ENCODE measurements around the gene DCTN1. TPM values are rescaled to one million over a fixed set of nuclear protein-coding genes. Genes with fewer than 3 reads are reported as not detected.

The DCTN1 gene
- total and polyA plus RNA-seq, 9 donors = 56.6 to 129 (median 108) TPM

- Histone ChIP-seq H3K27ac (ENCODE audit: low read length) (no peak overlapping the region), H3K4me1 (ENCODE audit: control insufficient read depth, insufficient read depth, low read length) (no peaks in the 10 kb centered on the region), H3K4me3 (ENCODE audit: low read length) (no peak overlapping the region), H3K27me3 (ENCODE audit: control insufficient read depth, insufficient read depth, low read length) (no peaks in the 10 kb centered on the region), H3K36me3 (ENCODE audit: control insufficient read depth, insufficient read depth, low read length) (peaks cover 5% of the 10 kb centered on the region), H3K9me3 (replicated peaks; ENCODE audit: control insufficient read depth, low read depth, low read length) (no peaks in the 10 kb centered on the region)
- 41% methylated on average over 4 of the region's 6 CpGs for WGBS (ENCODE audit: insufficient coverage)
- no peak for DNase-seq
Measured at GRCh38 chr2:74316627-74317295, 63.4 kb downstream of the DCTN1 start.

DNA sequence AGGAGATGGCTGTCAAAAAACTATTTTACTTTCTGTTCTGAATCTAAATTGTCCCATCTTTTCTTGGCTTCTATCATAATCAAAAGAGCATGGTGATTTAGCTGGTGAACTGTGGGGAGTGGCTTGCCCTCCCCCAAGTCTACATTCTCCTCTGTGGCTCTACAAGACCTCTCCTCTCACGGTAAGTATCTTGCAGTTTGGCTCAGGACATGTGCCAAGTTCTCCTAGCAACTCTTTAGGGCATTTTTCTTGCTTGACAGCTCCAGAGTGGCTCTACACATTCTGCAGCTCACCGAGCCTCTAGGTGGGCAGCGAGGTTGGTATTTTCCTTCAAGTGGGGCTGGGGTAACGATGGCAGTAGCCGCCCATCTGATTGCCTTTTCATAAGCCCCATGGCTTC lies 66.0 kb downstream of the DCTN1 start:
- peaks cover 5% of the 10 kb centered on the region for H3K36me3 ChIP-seq (ENCODE audit: control insufficient read depth, insufficient read depth, low read length)
- WGBS (ENCODE audit: insufficient coverage) = no CpG with 5 or more reads among the region's 5 CpGs
- DNase-seq = no peak
- no peaks in the 10 kb centered on the region for H3K4me1 ChIP-seq (ENCODE audit: control insufficient read depth, insufficient read depth, low read length)
- H3K4me3 ChIP-seq (ENCODE audit: low read length) = no peak overlapping the region
- no peaks in the 10 kb centered on the region for H3K9me3 ChIP-seq (replicated peaks; ENCODE audit: control insufficient read depth, low read depth, low read length)
- H3K27ac ChIP-seq (ENCODE audit: low read length) = no peak overlapping the region
- no peaks in the 10 kb centered on the region for H3K27me3 ChIP-seq (ENCODE audit: control insufficient read depth, insufficient read depth, low read length)

DNA sequence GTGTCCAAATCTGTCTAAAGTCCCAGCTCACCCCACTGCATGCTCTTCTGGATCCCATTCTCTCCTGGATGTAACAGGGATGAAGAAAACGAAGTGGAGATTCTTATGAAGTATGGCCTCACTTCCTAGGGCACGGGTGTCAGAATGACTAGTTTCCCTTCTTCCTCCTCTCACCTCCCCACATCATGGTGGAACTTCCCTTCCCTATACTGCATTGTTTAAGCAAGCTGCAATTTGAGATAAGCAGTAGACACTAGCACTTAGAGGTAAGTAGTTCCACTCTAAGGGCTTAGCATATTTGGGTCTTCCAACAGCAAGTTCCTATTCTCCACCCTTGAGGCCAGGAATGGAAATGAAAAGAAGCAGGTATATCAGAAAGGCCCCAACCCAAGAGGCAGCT lies 66.6 kb downstream of the DCTN1 start:
- H3K9me3 ChIP-seq (replicated peaks; ENCODE audit: control insufficient read depth, low read depth, low read length) = no peaks in the 10 kb centered on the region
- H3K4me3 ChIP-seq (ENCODE audit: low read length) = no peak overlapping the region
- no peaks in the 10 kb centered on the region for H3K4me1 ChIP-seq (ENCODE audit: control insufficient read depth, insufficient read depth, low read length)
- WGBS (ENCODE audit: insufficient coverage) = no CpG with 5 or more reads among the region's 2 CpGs
- H3K27me3 ChIP-seq (ENCODE audit: control insufficient read depth, insufficient read depth, low read length) = no peaks in the 10 kb centered on the region
- H3K27ac ChIP-seq (ENCODE audit: low read length) = no peak overlapping the region
- no peak for DNase-seq
- peaks cover 5% of the 10 kb centered on the region for H3K36me3 ChIP-seq (ENCODE audit: control insufficient read depth, insufficient read depth, low read length)

GRCh38 chr2:74312913-74313312 lies 67.2 kb downstream of the DCTN1 start:
- Histone ChIP-seq H3K4me3 (ENCODE audit: low read length) (no peak overlapping the region), H3K36me3 (ENCODE audit: control insufficient read depth, insufficient read depth, low read length) (peaks cover 5% of the 10 kb centered on the region), H3K4me1 (ENCODE audit: control insufficient read depth, insufficient read depth, low read length) (no peaks in the 10 kb centered on the region), H3K27ac (ENCODE audit: low read length) (no peak overlapping the region), H3K27me3 (ENCODE audit: control insufficient read depth, insufficient read depth, low read length) (no peaks in the 10 kb centered on the region), H3K9me3 (replicated peaks; ENCODE audit: control insufficient read depth, low read depth, low read length) (no peaks in the 10 kb centered on the region)
- DNase-seq = no peak

Other genes with a start within 250 kb of the DCTN1 start
- 31.0 TPM for gene BOLA3, start 232.4 kb downstream of the DCTN1 start, total RNA-seq
- gene BOLA3, start 232.4 kb downstream of the DCTN1 start, polyA plus RNA-seq (ENCODE audit: insufficient read depth in 1 of 8, insufficient read length in 8 of 8, low replicate concordance in 1 of 8) = 10 to 100 TPM; 22.7 to 28.7 (median 25.3) TPM
- gene MOB1A, start 201.4 kb downstream of the DCTN1 start, total RNA-seq = 56.1 TPM
- 10 to 100 TPM; 40.4 to 59.7 (median 45.4) TPM for gene MOB1A, start 201.4 kb downstream of the DCTN1 start, polyA plus RNA-seq (ENCODE audit: insufficient read depth in 1 of 8, insufficient read length in 8 of 8, low replicate concordance in 1 of 8)
- 27.3 TPM for gene MTHFD2, start 181.7 kb downstream of the DCTN1 start, total RNA-seq
- 10 to 100 TPM; 25.6 to 42.6 (median 31.9) TPM for gene MTHFD2, start 181.7 kb downstream of the DCTN1 start, polyA plus RNA-seq (ENCODE audit: insufficient read depth in 1 of 8, insufficient read length in 8 of 8, low replicate concordance in 1 of 8)
- 2.2 TPM for gene SLC4A5, start 36.9 kb downstream of the DCTN1 start, total RNA-seq
- 1 to 10 TPM; 1.2 to 2.2 (median 1.6) TPM for gene SLC4A5, start 36.9 kb downstream of the DCTN1 start, polyA plus RNA-seq (ENCODE audit: insufficient read depth in 1 of 8, insufficient read length in 8 of 8, low replicate concordance in 1 of 8)
- gene C2orf81, start 41.3 kb upstream of the DCTN1 start, total RNA-seq = 1.4 TPM
- 1 to 10 TPM; 2.2 to 3.6 (median 2.7) TPM for gene C2orf81, start 41.3 kb upstream of the DCTN1 start, polyA plus RNA-seq (ENCODE audit: insufficient read depth in 1 of 8, insufficient read length in 8 of 8, low replicate concordance in 1 of 8)
- gene WDR54, start 41.4 kb upstream of the DCTN1 start, total RNA-seq = 7.5 TPM
- 10 to 100 TPM in 7 of 8 donors, 1 to 10 TPM in 1; 8.8 to 15.8 (median 12.0) TPM for gene WDR54, start 41.4 kb upstream of the DCTN1 start, polyA plus RNA-seq (ENCODE audit: insufficient read depth in 1 of 8, insufficient read length in 8 of 8, low replicate concordance in 1 of 8)
- 46.1 TPM for gene RTKN, start 61.6 kb upstream of the DCTN1 start, total RNA-seq
- 10 to 100 TPM; 35.4 to 58.5 (median 49.4) TPM for gene RTKN, start 61.6 kb upstream of the DCTN1 start, polyA plus RNA-seq (ENCODE audit: insufficient read depth in 1 of 8, insufficient read length in 8 of 8, low replicate concordance in 1 of 8)
- 21.1 TPM for gene INO80B, start 74.8 kb upstream of the DCTN1 start, total RNA-seq
- gene INO80B, start 74.8 kb upstream of the DCTN1 start, polyA plus RNA-seq (ENCODE audit: insufficient read depth in 1 of 8, insufficient read length in 8 of 8, low replicate concordance in 1 of 8) = 10 to 100 TPM; 15.9 to 26.5 (median 21.5) TPM
- gene WBP1, start 78.1 kb upstream of the DCTN1 start, total RNA-seq = 44.3 TPM
- gene WBP1, start 78.1 kb upstream of the DCTN1 start, polyA plus RNA-seq (ENCODE audit: insufficient read depth in 1 of 8, insufficient read length in 8 of 8, low replicate concordance in 1 of 8) = 10 to 100 TPM; 56.0 to 74.9 (median 66.8) TPM
- 32.0 TPM for gene MOGS, start 85.1 kb upstream of the DCTN1 start, total RNA-seq
- 10 to 100 TPM; 33.8 to 41.3 (median 36.8) TPM for gene MOGS, start 85.1 kb upstream of the DCTN1 start, polyA plus RNA-seq (ENCODE audit: insufficient read depth in 1 of 8, insufficient read length in 8 of 8, low replicate concordance in 1 of 8)
- 81.1 TPM for gene MRPL53, start 92.4 kb upstream of the DCTN1 start, total RNA-seq
- gene MRPL53, start 92.4 kb upstream of the DCTN1 start, polyA plus RNA-seq (ENCODE audit: insufficient read depth in 1 of 8, insufficient read length in 8 of 8, low replicate concordance in 1 of 8) = 10 to 100 TPM; 52.5 to 87.9 (median 78.8) TPM
- 12.3 TPM for gene CCDC142, start 102.7 kb upstream of the DCTN1 start, total RNA-seq
- 10 to 100 TPM in 1 of 8 donors, 1 to 10 TPM in 7; 7.0 to 10.2 (median 8.3) TPM for gene CCDC142, start 102.7 kb upstream of the DCTN1 start, polyA plus RNA-seq (ENCODE audit: insufficient read depth in 1 of 8, insufficient read length in 8 of 8, low replicate concordance in 1 of 8)
- 12.2 TPM for gene TTC31, start 102.8 kb upstream of the DCTN1 start, total RNA-seq
- 10 to 100 TPM; 17.5 to 25.7 (median 19.9) TPM for gene TTC31, start 102.8 kb upstream of the DCTN1 start, polyA plus RNA-seq (ENCODE audit: insufficient read depth in 1 of 8, insufficient read length in 8 of 8, low replicate concordance in 1 of 8)
- gene LBX2, start 119.3 kb upstream of the DCTN1 start, total RNA-seq = 0.66 TPM
- 1 to 10 TPM in 3 of 8 donors, under 1 TPM in 5; 0.33 to 3.0 (median 0.89) TPM for gene LBX2, start 119.3 kb upstream of the DCTN1 start, polyA plus RNA-seq (ENCODE audit: insufficient read depth in 1 of 8, insufficient read length in 8 of 8, low replicate concordance in 1 of 8)
- 11.4 TPM for gene PCGF1, start 127.4 kb upstream of the DCTN1 start, total RNA-seq
- gene PCGF1, start 127.4 kb upstream of the DCTN1 start, polyA plus RNA-seq (ENCODE audit: insufficient read depth in 1 of 8, insufficient read length in 8 of 8, low replicate concordance in 1 of 8) = 10 to 100 TPM; 11.6 to 16.3 (median 13.2) TPM
- gene TLX2, start 134.1 kb upstream of the DCTN1 start, total RNA-seq = not detected
- gene TLX2, start 134.1 kb upstream of the DCTN1 start, polyA plus RNA-seq (ENCODE audit: insufficient read depth in 1 of 8, insufficient read length in 8 of 8, low replicate concordance in 1 of 8) = under 1 TPM in 1 of 8 donors, not detected in 7; 0.14 TPM
- gene DQX1, start 145.9 kb upstream of the DCTN1 start, total RNA-seq = 0.04 TPM
- 1 to 10 TPM in 1 of 8 donors, under 1 TPM in 6, not detected in 1; 0.11 to 1.3 (median 0.21) TPM for gene DQX1, start 145.9 kb upstream of the DCTN1 start, polyA plus RNA-seq (ENCODE audit: insufficient read depth in 1 of 8, insufficient read length in 8 of 8, low replicate concordance in 1 of 8)
- gene AUP1, start 149.4 kb upstream of the DCTN1 start, total RNA-seq = 58.5 TPM
- gene AUP1, start 149.4 kb upstream of the DCTN1 start, polyA plus RNA-seq (ENCODE audit: insufficient read depth in 1 of 8, insufficient read length in 8 of 8, low replicate concordance in 1 of 8) = 10 to 100 TPM; 59.5 to 84.9 (median 66.6) TPM
- 33.0 TPM for gene HTRA2, start 149.6 kb upstream of the DCTN1 start, total RNA-seq
- 10 to 100 TPM; 26.1 to 32.6 (median 28.8) TPM for gene HTRA2, start 149.6 kb upstream of the DCTN1 start, polyA plus RNA-seq (ENCODE audit: insufficient read depth in 1 of 8, insufficient read length in 8 of 8, low replicate concordance in 1 of 8)
- 6.1 TPM for gene LOXL3, start 173.6 kb upstream of the DCTN1 start, total RNA-seq
- 10 to 100 TPM in 1 of 8 donors, 1 to 10 TPM in 7; 6.2 to 10.8 (median 7.1) TPM for gene LOXL3, start 173.6 kb upstream of the DCTN1 start, polyA plus RNA-seq (ENCODE audit: insufficient read depth in 1 of 8, insufficient read length in 8 of 8, low replicate concordance in 1 of 8)
- gene DOK1, start 174.4 kb upstream of the DCTN1 start, total RNA-seq = 6.4 TPM
- gene DOK1, start 174.4 kb upstream of the DCTN1 start, polyA plus RNA-seq (ENCODE audit: insufficient read depth in 1 of 8, insufficient read length in 8 of 8, low replicate concordance in 1 of 8) = 1 to 10 TPM; 6.6 to 8.7 (median 7.0) TPM